OCI-LY1 (cell line): ENCODE results near the gene ANKIB1.

Source experiments
- CTCF ChIP-seq: fragments of 200-600 bp; sonication (generic), shearing (Covaris generic); IDR thresholded peaks from 2 replicates; pipeline ENCODE4 v1.5.1; 2017; ENCODE audit warnings: mild to moderate bottlenecking, antibody characterized with exemption, low read length, moderate library complexity, mixed read lengths
- EZH2 ChIP-seq: fragments of 200-600 bp; sonication (generic), shearing (Covaris generic); IDR thresholded peaks from 2 replicates; pipeline ENCODE4 v1.8.0; 2017; ENCODE audit warnings: borderline replicate concordance, mixed run types, mild to moderate bottlenecking, antibody characterized with exemption, low read length, moderate library complexity, mixed read lengths

GRCh38 chr7:92325173-92325572 is 79.4 kb downstream of the ANKIB1 start:
- TF ChIP-seq CTCF, result no peak
- TF ChIP-seq EZH2, result no peak
